Stomach smooth muscle (tissue), 2 donors: ENCODE results near the gene HUNK.
A peak's percentile ranks its signal among the peaks of the same experiment; 100 is the strongest.

Experiments
- H3K27ac ChIP-seq: one replicate; pipeline ENCODE4 v1.7.0; 2013; ENCODE audit warnings: mild to moderate bottlenecking, low read length, inconsistent platforms
- H3K27me3 ChIP-seq, 2 donors: one replicate each; pipeline ENCODE4 v1.7.0; 2013; ENCODE audit warnings: low read length in 2 of 2; ENCODE audit not compliant: insufficient read depth in 2 of 2, control insufficient read depth in 1 of 2
- H3K36me3 ChIP-seq, 2 donors: one replicate each; pipeline ENCODE4 v1.7.0; 2013; ENCODE audit warnings: low read length in 2 of 2; ENCODE audit not compliant: control insufficient read depth in 2 of 2, insufficient read depth in 2 of 2
- H3K4me1 ChIP-seq: one replicate; pipeline ENCODE4 v1.7.0; 2013; ENCODE audit warnings: low read length; ENCODE audit not compliant: control insufficient read depth, insufficient read depth
- H3K4me3 ChIP-seq, 2 donors: one replicate each; pipeline ENCODE4 v1.7.0; 2013; ENCODE audit warnings: low read length in 2 of 2
- H3K9ac ChIP-seq, 2 donors: one replicate each; pipeline ENCODE4 v1.7.0; 2013; ENCODE audit warnings: low read length in 2 of 2, mild to moderate bottlenecking in 1 of 2
- H3K9me3 ChIP-seq, 2 donors: one replicate each; pipeline ENCODE4 v1.7.0; 2013; ENCODE audit warnings: low read length in 2 of 2; ENCODE audit not compliant: control insufficient read depth in 2 of 2
- donor health status: healthy.
- donor health status: Pancreatic carcinoma.

Gene HUNK

GRCh38 chr21:31872452-31873274, at the start of gene HUNK:
Gene HUNK, plus strand, starts transcription at chr21:31873020. Its CDS starts 655 bp downstream, at chr21:31873675.
- Histone ChIP-seq H3K27me3 (peaks cover 10 to 20% of the 10 kb centered on the region in 2 donors), H3K4me3 (peak within 1 kb of the TSS; percentile 31 to 69), H3K36me3 (no peaks in the 10 kb centered on the region), H3K27ac (no peak within 1 kb of the TSS), H3K9me3 (no peaks in the 10 kb centered on the region), H3K4me1 (peaks cover 23% of the 10 kb centered on the region), H3K9ac (no peak within 1 kb of the TSS)

- H3K27ac ChIP-seq, result no peak overlapping the region
- no peaks in the 10 kb centered on the region for H3K4me1 ChIP-seq
- H3K9ac ChIP-seq, result no peak overlapping the region
- no peaks in the 10 kb centered on the region for H3K27me3 ChIP-seq
- no peaks in the 10 kb centered on the region for H3K9me3 ChIP-seq
- H3K36me3 ChIP-seq, result no peaks in the 10 kb centered on the region
- H3K4me3 ChIP-seq, result no peak overlapping the region
These were observed 42.9 kb upstream of the HUNK start for GRCh38 chr21:31829736-31830472.

GRCh38 chr21:31830701-31831100, 42.1 kb upstream of the HUNK start:
- no peak overlapping the region for H3K4me3 ChIP-seq
- H3K9me3 ChIP-seq, result no peaks in the 10 kb centered on the region

DNA sequence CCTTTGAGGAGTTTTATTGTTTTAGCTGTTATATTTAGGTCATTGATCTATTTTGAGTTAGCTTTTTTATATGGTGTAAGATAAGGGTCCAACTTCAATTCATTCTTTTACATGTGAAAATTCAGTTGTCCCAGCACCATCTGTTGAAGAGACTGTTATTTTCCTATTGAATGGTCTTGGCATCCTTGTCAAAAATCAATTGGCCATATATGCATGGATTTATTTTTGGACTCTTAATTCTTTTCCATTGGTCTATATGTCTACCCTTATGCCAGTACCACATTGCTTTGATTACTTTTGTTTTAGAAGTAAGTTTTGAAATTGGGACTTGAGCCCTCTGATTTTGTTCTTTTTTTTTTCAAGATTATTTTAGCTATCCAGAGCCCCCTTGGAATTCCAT, 35.8 kb upstream of the HUNK start:
- H3K9ac ChIP-seq, result no peak overlapping the region
- no peaks in the 10 kb centered on the region for H3K9me3 ChIP-seq
- H3K27me3 ChIP-seq, result peaks cover 0 to 3% of the 10 kb centered on the region in 2 donors
- H3K36me3 ChIP-seq, result no peaks in the 10 kb centered on the region
- H3K27ac ChIP-seq, result no peak overlapping the region
- H3K4me1 ChIP-seq, result no peaks in the 10 kb centered on the region
- no peak overlapping the region for H3K4me3 ChIP-seq

More at GRCh38 chr21:31830701-31831100, 42.1 kb upstream of the HUNK start:
- H3K36me3 ChIP-seq, result no peaks in the 10 kb centered on the region
- H3K27ac ChIP-seq, result no peak overlapping the region
- H3K27me3 ChIP-seq, result no peaks in the 10 kb centered on the region
- H3K9ac ChIP-seq, result no peak overlapping the region
- H3K4me1 ChIP-seq, result no peaks in the 10 kb centered on the region

DNA sequence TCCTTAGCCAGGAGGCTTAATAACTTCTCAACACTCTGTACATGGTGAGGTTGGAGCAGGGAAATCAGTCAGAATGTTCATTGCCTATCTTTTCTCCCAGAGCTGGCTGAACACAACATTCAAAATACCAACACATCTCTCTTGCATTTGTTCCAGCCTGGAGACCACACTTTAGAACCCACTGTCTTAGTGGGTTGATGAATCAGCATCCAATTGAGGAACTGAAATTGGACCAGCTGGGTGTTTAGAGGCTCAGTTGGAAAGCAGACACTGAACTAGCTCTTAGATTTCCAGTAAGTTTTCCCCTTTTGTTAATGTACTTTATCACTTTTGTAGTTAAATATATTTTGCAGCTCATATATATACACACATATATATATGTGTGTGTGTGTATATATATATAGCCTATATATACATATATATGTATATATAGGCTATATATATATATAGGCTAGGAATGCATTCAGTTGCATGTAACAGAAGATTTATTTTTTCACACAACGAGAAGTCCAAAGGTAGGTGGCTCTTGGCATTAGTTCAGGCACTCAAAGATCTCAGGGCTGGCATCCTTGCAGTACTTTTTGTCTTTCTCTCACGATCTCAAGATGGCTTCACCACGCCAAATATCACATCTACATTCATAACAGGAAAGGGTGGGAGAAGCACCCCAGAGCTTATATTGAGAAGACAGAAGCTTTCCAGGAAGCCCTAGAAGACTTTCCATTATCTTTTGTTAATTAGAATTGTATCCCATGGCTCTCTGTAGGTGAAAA, 35.0 kb upstream of the HUNK start:
- H3K9ac ChIP-seq, result no peak overlapping the region
- no peak overlapping the region for H3K27ac ChIP-seq
- no peaks in the 10 kb centered on the region for H3K36me3 ChIP-seq
- no peaks in the 10 kb centered on the region for H3K9me3 ChIP-seq
- no peaks in the 10 kb centered on the region for H3K4me1 ChIP-seq
- no peak overlapping the region for H3K4me3 ChIP-seq
- H3K27me3 ChIP-seq, result peaks cover 0 to 3% of the 10 kb centered on the region in 2 donors

DNA sequence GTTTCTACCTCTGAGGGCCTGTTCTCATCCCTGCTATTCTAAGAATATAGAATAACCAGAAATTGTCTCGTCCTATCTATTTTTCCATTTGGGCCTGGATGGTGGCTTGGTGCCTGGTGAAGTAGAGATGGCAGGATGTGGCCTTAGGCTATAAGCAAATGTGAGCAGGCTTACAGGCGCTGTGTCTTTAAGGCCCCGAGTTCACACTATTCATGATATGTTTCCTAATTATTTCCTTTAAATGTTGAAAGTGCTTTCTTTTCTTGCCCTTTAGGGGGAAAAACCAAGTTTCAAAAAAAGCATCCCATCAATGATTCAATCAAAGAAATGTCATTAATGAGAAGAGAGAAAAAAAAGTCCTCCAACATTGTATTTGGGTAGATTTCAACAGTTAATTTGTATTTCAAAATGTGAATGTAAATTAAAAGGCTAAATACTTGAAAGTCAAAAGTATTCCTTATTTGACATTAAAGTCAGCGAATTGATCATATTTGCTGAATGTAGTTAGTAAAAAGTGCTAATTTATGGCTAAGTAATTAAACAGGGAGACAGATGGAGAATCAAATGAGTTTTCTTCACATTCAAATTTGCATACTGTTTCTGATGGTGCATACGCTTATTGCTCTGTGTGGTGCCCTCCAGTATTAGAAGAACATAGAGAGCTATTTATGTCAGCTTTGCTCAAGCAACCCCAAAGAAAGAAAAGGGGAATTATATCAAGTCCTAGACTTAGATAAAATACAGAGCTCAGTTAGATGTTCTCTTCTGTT, 34.0 kb upstream of the HUNK start:
- Histone ChIP-seq H3K4me3 (no peak overlapping the region), H3K27ac (no peak overlapping the region), H3K27me3 (peaks cover 0 to 3% of the 10 kb centered on the region in 2 donors)

GRCh38 chr21:31844206-31844605, 28.6 kb upstream of the HUNK start:
- no peak overlapping the region for H3K27ac ChIP-seq
- H3K9me3 ChIP-seq, result no peaks in the 10 kb centered on the region
- H3K36me3 ChIP-seq, result no peaks in the 10 kb centered on the region
- H3K9ac ChIP-seq, result no peak overlapping the region
- no peaks in the 10 kb centered on the region for H3K4me1 ChIP-seq
- peaks cover 0 to 3% of the 10 kb centered on the region in 2 donors for H3K27me3 ChIP-seq
- H3K4me3 ChIP-seq, result no peak overlapping the region

More for the DNA sequence above, 34.0 kb upstream of the HUNK start:
- Histone ChIP-seq H3K36me3 (no peaks in the 10 kb centered on the region), H3K9me3 (no peaks in the 10 kb centered on the region), H3K4me1 (no peaks in the 10 kb centered on the region), H3K9ac (no peak overlapping the region)

- H3K27me3 ChIP-seq, result peaks cover 0 to 3% of the 10 kb centered on the region in 2 donors
- no peak overlapping the region for H3K27ac ChIP-seq
- no peak overlapping the region for H3K4me3 ChIP-seq
- no peaks in the 10 kb centered on the region for H3K4me1 ChIP-seq
- H3K9me3 ChIP-seq, result no peaks in the 10 kb centered on the region
- no peaks in the 10 kb centered on the region for H3K36me3 ChIP-seq
- no peak overlapping the region for H3K9ac ChIP-seq
These were observed 27.6 kb upstream of the HUNK start for GRCh38 chr21:31845151-31845729.

DNA sequence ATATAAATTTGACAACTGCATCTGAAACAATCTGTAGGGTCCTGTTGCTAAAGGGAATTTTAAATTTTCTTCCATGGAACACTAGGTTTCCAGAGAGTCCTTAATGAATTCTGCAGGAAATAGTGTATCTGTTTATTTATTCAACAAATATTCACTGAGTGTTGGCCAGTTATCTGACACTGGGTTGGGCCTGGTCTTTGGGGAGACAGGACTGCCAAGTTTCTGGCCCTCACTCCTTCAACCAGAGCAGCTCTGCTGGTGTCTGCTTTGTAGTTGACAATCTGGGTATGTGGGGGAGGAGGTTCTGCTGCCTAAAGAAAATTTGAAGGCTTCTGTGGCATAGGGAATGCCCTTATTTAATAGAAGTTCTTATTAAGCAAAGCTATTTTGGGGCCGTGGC, 26.1 kb upstream of the HUNK start:
- Histone ChIP-seq H3K36me3 (no peaks in the 10 kb centered on the region), H3K9me3 (no peaks in the 10 kb centered on the region), H3K9ac (no peak overlapping the region), H3K27ac (no peak overlapping the region), H3K4me3 (no peak overlapping the region), H3K27me3 (peaks cover 0 to 3% of the 10 kb centered on the region in 2 donors), H3K4me1 (no peaks in the 10 kb centered on the region)

- no peak overlapping the region for H3K9ac ChIP-seq
These were observed 25.1 kb upstream of the HUNK start for GRCh38 chr21:31847761-31848160.

More at GRCh38 chr21:31847761-31848160, 25.1 kb upstream of the HUNK start:
- no peaks in the 10 kb centered on the region for H3K9me3 ChIP-seq
- no peaks in the 10 kb centered on the region for H3K27me3 ChIP-seq
- no peaks in the 10 kb centered on the region for H3K36me3 ChIP-seq
- no peak overlapping the region for H3K27ac ChIP-seq
- no peak overlapping the region for H3K4me3 ChIP-seq
- no peaks in the 10 kb centered on the region for H3K4me1 ChIP-seq
